ENCODE results near the gene KIAA0825.

The KIAA0825 gene

DNA sequence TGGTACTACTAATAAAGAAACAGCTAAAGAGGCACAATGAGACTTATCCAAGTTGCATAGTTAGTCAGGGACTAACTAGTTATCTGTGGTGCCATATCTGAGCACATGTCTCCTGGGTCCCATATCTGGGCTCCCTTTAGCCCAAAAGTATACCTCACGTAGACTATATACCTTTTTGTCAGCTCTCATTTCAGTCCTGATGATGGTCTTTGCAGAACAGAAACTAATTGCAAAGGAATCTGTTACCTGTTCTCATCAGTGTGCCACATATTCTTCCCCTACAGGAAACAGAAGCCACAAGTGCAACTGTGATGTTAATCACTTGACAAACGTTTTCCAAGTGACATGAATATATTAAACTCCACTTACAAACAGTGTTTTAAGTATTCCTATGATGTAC, 395.2 kb downstream of the KIAA0825 start:
- no peak for DNase-seq (ENCODE audit: low read depth)
- TF ChIP-seq, protein P1, sequence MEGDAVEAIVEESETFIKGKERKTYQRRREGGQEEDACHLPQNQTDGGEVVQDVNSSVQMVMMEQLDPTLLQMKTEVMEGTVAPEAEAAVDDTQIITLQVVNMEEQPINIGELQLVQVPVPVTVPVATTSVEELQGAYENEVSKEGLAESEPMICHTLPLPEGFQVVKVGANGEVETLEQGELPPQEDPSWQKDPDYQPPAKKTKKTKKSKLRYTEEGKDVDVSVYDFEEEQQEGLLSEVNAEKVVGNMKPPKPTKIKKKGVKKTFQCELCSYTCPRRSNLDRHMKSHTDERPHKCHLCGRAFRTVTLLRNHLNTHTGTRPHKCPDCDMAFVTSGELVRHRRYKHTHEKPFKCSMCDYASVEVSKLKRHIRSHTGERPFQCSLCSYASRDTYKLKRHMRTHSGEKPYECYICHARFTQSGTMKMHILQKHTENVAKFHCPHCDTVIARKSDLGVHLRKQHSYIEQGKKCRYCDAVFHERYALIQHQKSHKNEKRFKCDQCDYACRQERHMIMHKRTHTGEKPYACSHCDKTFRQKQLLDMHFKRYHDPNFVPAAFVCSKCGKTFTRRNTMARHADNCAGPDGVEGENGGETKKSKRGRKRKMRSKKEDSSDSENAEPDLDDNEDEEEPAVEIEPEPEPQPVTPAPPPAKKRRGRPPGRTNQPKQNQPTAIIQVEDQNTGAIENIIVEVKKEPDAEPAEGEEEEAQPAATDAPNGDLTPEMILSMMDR (conservative IDR thresholded peaks at IDR 0.05; ENCODE audit: low read depth, low read length), result no peak
- H3K4me3 ChIP-seq (ENCODE audit: low read length), result no peak overlapping the region

DNA sequence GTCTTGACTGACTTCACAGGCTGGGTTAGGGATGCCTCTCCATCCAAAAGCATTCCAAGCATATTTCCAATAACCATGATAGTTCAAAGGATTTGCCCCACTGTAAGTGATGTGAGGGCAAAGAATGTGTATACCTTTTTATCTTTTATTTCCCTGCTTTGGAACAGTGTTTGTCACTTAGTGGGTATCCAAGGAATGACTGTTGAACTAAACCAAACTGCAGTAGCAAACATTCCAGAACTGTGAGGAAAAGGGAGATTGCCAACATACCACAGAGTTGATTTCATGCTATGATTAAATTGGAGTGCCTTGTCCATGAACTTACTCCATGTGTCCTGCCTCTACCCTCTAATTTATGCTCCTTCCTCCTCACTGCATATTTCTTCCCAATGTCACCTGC, 400.0 kb downstream of the KIAA0825 start:
- TF ChIP-seq, protein P1 (conservative IDR thresholded peaks at IDR 0.05; ENCODE audit: low read depth, low read length), result no peak
- H3K4me3 ChIP-seq (ENCODE audit: low read length), result no peak overlapping the region
- DNase-seq (ENCODE audit: low read depth), result peak; percentile 46

DNA sequence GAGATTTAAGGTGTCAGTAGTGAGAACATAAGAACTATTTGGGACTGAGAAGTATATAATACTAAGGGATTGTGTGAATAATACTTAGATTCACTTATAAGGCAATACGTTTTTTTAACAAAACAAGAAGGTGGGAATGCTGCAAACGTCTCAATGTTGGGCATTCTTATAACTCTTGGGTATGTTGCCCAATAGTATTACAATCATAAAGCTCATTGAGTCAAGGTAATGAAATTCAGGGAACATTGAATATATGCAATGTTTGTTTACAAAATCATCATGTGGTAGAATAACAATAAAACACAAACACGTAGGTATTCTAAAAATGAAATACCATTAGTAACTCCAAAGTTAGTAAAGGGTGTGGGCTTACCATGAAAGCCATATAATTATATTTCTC, 400.7 kb downstream of the KIAA0825 start:
- TF ChIP-seq, protein P1 (conservative IDR thresholded peaks at IDR 0.05; ENCODE audit: low read depth, low read length), result no peak
- no peak overlapping the region for H3K4me3 ChIP-seq (ENCODE audit: low read length)
- no peak for DNase-seq (ENCODE audit: low read depth)

DNA sequence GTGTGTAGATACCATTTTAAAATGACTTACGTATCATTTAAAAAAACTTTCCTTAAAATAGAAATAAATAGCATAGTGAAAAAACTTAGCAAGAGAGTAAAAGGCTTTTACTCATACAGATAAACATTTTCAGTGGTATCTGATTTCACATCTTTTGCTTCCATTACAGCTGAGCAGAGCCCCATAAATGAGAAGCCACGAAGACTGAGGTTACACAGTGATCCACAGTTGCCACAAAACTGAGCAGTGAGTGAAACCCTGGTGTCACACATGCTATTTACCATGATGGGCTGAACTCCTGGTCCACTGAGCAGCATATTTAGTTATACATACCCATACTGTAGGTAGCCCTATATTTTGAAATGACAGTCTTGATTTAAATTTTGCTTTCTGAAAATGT, 401.2 kb downstream of the KIAA0825 start:
- TF ChIP-seq, protein P1 (conservative IDR thresholded peaks at IDR 0.05; ENCODE audit: low read depth, low read length), result no peak
- no peak for DNase-seq (ENCODE audit: low read depth)
- H3K4me3 ChIP-seq (ENCODE audit: low read length), result no peak overlapping the region

DNA sequence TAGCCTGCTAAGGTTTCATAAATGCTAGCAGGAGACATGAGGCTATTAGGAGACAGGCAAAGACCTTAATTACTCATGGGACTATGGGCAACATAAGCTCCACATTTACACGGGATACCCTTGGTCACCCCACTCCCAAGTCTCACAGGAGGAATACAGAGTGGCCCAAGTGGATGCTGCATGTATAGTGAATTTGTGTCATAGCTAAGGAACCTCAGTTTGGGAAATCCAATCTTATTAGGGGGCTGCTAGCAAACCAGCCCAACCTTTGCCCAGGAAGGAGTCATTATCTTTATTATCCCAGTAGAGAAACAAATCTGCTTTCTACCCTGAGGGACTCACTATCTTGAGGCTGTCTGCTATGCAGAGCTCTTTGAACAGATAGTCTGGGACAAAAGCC, 405.9 kb downstream of the KIAA0825 start:
- no peak overlapping the region for H3K4me3 ChIP-seq (ENCODE audit: low read length)
- DNase-seq (ENCODE audit: low read depth), result no peak
- TF ChIP-seq, protein P1 (conservative IDR thresholded peaks at IDR 0.05; ENCODE audit: low read depth, low read length), result no peak

DNA sequence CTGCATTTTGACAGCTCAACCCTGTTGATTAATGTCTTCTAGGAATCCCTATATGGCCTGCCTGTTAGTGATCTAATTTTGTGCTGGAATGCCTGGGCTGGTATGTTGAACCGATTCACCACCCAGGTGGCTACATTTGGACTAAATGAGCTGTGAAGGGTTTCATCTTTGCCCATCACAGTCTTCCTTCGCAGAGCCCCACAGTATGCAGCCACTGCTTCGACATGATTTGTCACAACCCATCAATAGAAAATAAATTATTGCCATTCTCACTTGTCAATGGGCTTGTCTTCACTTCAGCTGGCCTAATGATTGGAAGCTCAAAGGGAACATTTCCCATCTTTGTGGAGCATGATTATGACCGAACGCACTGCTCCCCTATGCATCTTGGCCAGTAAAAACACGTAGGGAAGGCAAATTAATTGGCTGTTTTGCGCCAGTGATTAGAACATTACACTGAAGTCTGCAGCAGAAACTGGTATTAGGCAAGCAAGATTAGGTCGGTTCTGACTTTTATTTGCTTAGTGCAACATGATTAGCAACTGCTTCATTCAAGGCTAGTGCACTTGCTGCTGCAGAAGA, 408.5 kb downstream of the KIAA0825 start:
- peak; percentile 23 for DNase-seq (ENCODE audit: low read depth)
- H3K4me3 ChIP-seq (ENCODE audit: low read length), result no peak overlapping the region
- TF ChIP-seq, protein P1 (conservative IDR thresholded peaks at IDR 0.05; ENCODE audit: low read depth, low read length), result no peak

DNA sequence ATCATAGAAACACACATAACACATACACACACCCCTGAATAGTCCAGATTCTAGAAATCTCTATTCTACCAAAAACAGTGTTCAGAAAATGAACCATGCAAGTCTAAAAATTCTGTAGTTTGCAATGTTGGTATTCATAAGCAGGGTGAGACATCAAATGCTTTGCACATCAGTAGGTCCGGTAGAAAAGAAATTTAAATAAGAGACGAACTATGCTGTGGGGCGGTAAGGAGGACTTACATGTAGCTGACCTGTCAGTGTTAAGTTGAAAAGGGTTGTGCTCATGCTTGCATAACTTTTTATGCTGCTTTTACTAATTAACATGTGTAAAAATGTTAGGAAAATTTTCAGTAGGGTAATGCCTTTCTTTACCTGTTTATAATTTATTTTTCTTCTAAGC, 409.1 kb downstream of the KIAA0825 start:
- H3K4me3 ChIP-seq (ENCODE audit: low read length), result no peak overlapping the region
- TF ChIP-seq, protein P1 (conservative IDR thresholded peaks at IDR 0.05; ENCODE audit: low read depth, low read length), result no peak
- DNase-seq (ENCODE audit: low read depth), result no peak

All from retinal pigment epithelial cell (primary cell).